GM06990 (cell line): ENCODE measurements around the gene BTBD7.

Experiments
- DNase-seq: peaks from one replicate; pipeline ENCODE4 v3.0.0-alpha.2; 2011; ENCODE audit not compliant: insufficient read length; ENCODE audit errors: extremely low read depth
- H3K27me3 ChIP-seq: replicated peaks from 2 replicates; pipeline ENCODE4 v1.6.0; 2011; ENCODE audit warnings: low read length; ENCODE audit not compliant: control insufficient read depth, insufficient read depth
- H3K36me3 ChIP-seq: 2 replicates; pipeline ENCODE4 v1.5.1; 2011; ENCODE audit warnings: low read length; ENCODE audit not compliant: control insufficient read depth, insufficient read depth
- H3K4me3 ChIP-seq: replicated peaks from 2 replicates; pipeline ENCODE4 v1.5.1; 2011; ENCODE audit warnings: low read depth, mild to moderate bottlenecking, control low read depth, low read length
- TF ChIP-seq, protein P1 (sequence below): IDR thresholded peaks from 2 replicates; pipeline ENCODE4 v1.5.1; 2011; ENCODE audit warnings: low read length, control low read depth, mild to moderate bottlenecking, inconsistent platforms; ENCODE audit not compliant: insufficient read depth, poor library complexity, severe bottlenecking

Gene BTBD7

GRCh38 chr14:93319494-93319893 is 13.3 kb downstream of the BTBD7 start:
- no peak overlapping the region for H3K4me3 ChIP-seq

GRCh38 chr14:93318927-93319326 is 13.9 kb downstream of the BTBD7 start:
- Histone ChIP-seq H3K36me3 (no peaks in the 10 kb centered on the region), H3K27me3 (no peaks in the 10 kb centered on the region), H3K4me3 (no peak overlapping the region)
- TF ChIP-seq, protein P1, sequence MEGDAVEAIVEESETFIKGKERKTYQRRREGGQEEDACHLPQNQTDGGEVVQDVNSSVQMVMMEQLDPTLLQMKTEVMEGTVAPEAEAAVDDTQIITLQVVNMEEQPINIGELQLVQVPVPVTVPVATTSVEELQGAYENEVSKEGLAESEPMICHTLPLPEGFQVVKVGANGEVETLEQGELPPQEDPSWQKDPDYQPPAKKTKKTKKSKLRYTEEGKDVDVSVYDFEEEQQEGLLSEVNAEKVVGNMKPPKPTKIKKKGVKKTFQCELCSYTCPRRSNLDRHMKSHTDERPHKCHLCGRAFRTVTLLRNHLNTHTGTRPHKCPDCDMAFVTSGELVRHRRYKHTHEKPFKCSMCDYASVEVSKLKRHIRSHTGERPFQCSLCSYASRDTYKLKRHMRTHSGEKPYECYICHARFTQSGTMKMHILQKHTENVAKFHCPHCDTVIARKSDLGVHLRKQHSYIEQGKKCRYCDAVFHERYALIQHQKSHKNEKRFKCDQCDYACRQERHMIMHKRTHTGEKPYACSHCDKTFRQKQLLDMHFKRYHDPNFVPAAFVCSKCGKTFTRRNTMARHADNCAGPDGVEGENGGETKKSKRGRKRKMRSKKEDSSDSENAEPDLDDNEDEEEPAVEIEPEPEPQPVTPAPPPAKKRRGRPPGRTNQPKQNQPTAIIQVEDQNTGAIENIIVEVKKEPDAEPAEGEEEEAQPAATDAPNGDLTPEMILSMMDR: no peak
- DNase-seq: no peak

More at GRCh38 chr14:93319494-93319893, 13.3 kb downstream of the BTBD7 start:
- Histone ChIP-seq H3K27me3 (no peaks in the 10 kb centered on the region), H3K36me3 (no peaks in the 10 kb centered on the region)
- DNase-seq: no peak
- TF ChIP-seq, protein P1: no peak

DNA sequence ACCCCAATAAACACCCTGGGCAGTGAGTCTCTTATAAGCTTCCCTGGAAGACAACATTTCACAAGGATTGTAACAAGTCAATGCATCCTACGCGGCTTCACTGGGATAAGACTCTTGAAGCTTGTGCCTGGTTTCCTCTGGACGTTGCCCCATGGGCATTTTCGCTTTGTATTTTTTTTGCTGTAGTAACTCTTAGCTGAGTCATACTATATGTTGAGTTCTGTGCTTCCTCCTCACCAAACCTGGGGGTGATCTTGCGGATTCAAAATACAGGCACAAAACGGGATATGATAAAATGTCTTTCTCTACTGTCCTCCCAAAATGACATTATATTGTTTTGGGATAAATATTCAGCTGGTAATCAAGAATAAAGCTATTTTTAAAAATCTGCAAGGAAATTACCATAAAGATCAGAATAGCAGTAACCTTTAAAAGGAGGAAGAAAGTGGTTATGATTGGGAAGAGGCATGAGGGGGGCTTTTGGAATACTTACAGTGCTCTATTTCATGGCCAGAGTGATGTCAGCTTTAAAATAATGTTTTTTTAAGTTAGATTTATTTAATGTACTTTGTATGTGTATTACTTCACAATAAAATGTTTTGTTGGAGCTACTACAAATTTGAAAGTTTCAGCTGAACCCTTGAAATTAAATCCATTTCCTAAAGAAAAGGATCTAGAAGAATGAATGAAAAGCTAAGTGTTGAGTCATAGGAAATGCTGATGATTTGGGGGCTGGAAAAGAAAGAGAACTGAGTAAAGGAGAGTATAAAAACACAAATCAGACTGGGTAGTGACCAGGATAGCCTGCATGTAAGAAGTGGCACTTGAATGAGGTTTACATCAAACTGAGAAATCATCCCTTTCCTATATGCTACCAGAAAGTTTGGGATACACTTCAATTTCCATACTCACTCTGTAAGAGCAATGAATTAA is 14.7 kb downstream of the BTBD7 start:
- no peak for DNase-seq
- TF ChIP-seq, protein P1: no peak
- no peak overlapping the region for H3K4me3 ChIP-seq

DNA sequence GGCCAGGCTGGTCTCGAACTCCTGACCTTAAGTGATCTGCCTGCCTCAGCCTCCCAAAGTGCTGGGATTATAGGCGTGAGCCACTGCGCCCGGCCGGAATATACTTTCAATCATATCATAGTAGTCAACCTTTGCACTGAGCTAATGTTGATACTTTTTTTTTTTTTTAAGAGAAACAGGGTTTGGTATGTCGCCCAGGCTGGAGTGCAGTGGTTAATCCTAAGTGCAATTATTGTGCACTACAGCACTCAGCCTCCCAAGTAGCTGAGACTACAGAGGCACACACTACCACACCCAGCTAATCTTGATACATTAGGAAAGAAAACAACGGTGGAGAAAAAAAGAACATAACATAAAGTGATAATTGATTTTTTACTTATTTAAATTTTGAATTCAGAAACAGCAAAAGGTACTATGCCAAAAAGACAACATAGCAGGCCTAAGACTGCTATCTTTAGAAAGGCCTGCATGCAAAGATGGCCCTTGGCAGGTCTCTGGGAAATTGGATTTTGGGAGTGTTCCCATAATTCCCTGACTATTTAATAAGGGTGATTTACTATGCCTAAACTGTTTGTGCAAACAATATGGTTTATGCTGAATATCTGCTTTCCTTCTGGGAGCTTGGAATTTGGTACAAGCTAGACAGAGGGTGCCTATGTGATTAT is 15.5 kb downstream of the BTBD7 start:
- DNase-seq: no peak
- no peaks in the 10 kb centered on the region for H3K27me3 ChIP-seq
- H3K36me3 ChIP-seq: no peaks in the 10 kb centered on the region
- H3K4me3 ChIP-seq: no peak overlapping the region
- TF ChIP-seq, protein P1: no peak

More for the DNA sequence above, 14.7 kb downstream of the BTBD7 start:
- H3K27me3 ChIP-seq: no peaks in the 10 kb centered on the region
- H3K36me3 ChIP-seq: no peaks in the 10 kb centered on the region

GRCh38 chr14:93316716-93317115 is 16.1 kb downstream of the BTBD7 start:
- no peak for DNase-seq
- H3K36me3 ChIP-seq: no peaks in the 10 kb centered on the region
- no peaks in the 10 kb centered on the region for H3K27me3 ChIP-seq
- TF ChIP-seq, protein P1: no peak
- H3K4me3 ChIP-seq: no peak overlapping the region
